ENCODE measurements around the gene PLSCR3.

PLSCR3 gene

GRCh38 chr17:7352503-7352889 is 41.8 kb downstream of the PLSCR3 start:
- H3K27ac ChIP-seq = peak overlapping the region; percentile 80
- peaks cover 6% of the 10 kb centered on the region; the same call in 1 of the 2 replicates for H4K20me1 ChIP-seq
- H3K36me3 ChIP-seq = peaks cover 10% of the 10 kb centered on the region
- no peaks in the 10 kb centered on the region for H3K9me3 ChIP-seq
- peak overlapping the region; percentile 91 for H3K4me3 ChIP-seq
- H3K4me1 ChIP-seq = peaks cover 53% of the 10 kb centered on the region
- no peaks in the 10 kb centered on the region for H3K27me3 ChIP-seq
- no peak for TF ChIP-seq Cebpa-rat (IDR thresholded peaks at IDR 0.05)
- peak overlapping the region; percentile 99 for H3K4me2 ChIP-seq
- peak overlapping the region; percentile 81 for H3K9ac ChIP-seq

GRCh38 chr17:7351665-7352502 is 42.4 kb downstream of the PLSCR3 start, which contains the start of gene KCTD11:
KCTD11 (plus strand) TSS chr17:7352162.
- Histone ChIP-seq H3K4me2 (peak within 1 kb of the TSS; percentile 99), H3K4me3 (peak within 1 kb of the TSS; percentile 91), H4K20me1 (peaks cover 6% of the 10 kb centered on the region; the same call in 1 of the 2 replicates), H3K9me3 (no peaks in the 10 kb centered on the region), H3K36me3 (peaks cover 16% of the 10 kb centered on the region), H3K27me3 (no peaks in the 10 kb centered on the region), H3K4me1 (peaks cover 53% of the 10 kb centered on the region), H3K9ac (peak within 1 kb of the TSS; percentile 81), H3K27ac (peak within 1 kb of the TSS; percentile 80)
- no peak for TF ChIP-seq Cebpa-rat (IDR thresholded peaks at IDR 0.05)

GRCh38 chr17:7348478-7349242 is 45.7 kb downstream of the PLSCR3 start:
- TF ChIP-seq Cebpa-rat (IDR thresholded peaks at IDR 0.05) = no peak
- Histone ChIP-seq H3K4me2 (no peak overlapping the region), H3K27me3 (no peaks in the 10 kb centered on the region), H4K20me1 (0 out of 2 replicates have a peak, but pooled peaks cover 6% of the 10 kb centered on the region), H3K4me1 (peaks cover 35% of the 10 kb centered on the region), H3K9ac (no peak overlapping the region), H3K4me3 (no peak overlapping the region), H3K36me3 (peaks cover 33% of the 10 kb centered on the region), H3K27ac (no peak overlapping the region), H3K9me3 (no peaks in the 10 kb centered on the region)

GRCh38 chr17:7347630-7348477 is 46.5 kb downstream of the PLSCR3 start:
- peaks cover 41% of the 10 kb centered on the region for H3K36me3 ChIP-seq
- peaks cover 27% of the 10 kb centered on the region for H3K4me1 ChIP-seq
- H3K27ac ChIP-seq = no peak overlapping the region
- H3K9me3 ChIP-seq = no peaks in the 10 kb centered on the region
- H3K4me2 ChIP-seq = no peak overlapping the region
- no peak for TF ChIP-seq Cebpa-rat (IDR thresholded peaks at IDR 0.05)
- no peak overlapping the region for H3K9ac ChIP-seq
- H4K20me1 ChIP-seq = 0 out of 2 replicates have a peak, but pooled peaks cover 6% of the 10 kb centered on the region
- H3K4me3 ChIP-seq = no peak overlapping the region
- H3K27me3 ChIP-seq = no peaks in the 10 kb centered on the region

- no peak for TF ChIP-seq Cebpa-rat (IDR thresholded peaks at IDR 0.05)
- peaks cover 20% of the 10 kb centered on the region for H3K4me1 ChIP-seq
- 0 out of 2 replicates have a peak, but pooled peaks cover 6% of the 10 kb centered on the region for H4K20me1 ChIP-seq
- H3K4me3 ChIP-seq = no peak overlapping the region
- H3K36me3 ChIP-seq = peaks cover 50% of the 10 kb centered on the region
- no peak overlapping the region for H3K9ac ChIP-seq
- H3K27ac ChIP-seq = no peak overlapping the region
- no peak overlapping the region for H3K4me2 ChIP-seq
- no peaks in the 10 kb centered on the region for H3K9me3 ChIP-seq
- H3K27me3 ChIP-seq = no peaks in the 10 kb centered on the region
Observed at GRCh38 chr17:7346761-7347614, 47.3 kb downstream of the PLSCR3 start.

GRCh38 chr17:7343250-7343649 is 51.1 kb downstream of the PLSCR3 start:
- Histone ChIP-seq H3K36me3 (peaks cover 73% of the 10 kb centered on the region), H3K9ac (no peak overlapping the region), H3K27me3 (no peaks in the 10 kb centered on the region), H3K4me1 (peaks cover 18% of the 10 kb centered on the region), H3K27ac (no peak overlapping the region), H3K4me3 (no peak overlapping the region), H3K4me2 (no peak overlapping the region), H3K9me3 (no peaks in the 10 kb centered on the region), H4K20me1 (no peaks in the 10 kb centered on the region)
- TF ChIP-seq Cebpa-rat (IDR thresholded peaks at IDR 0.05) = no peak

GRCh38 chr17:7341842-7342241 is 52.5 kb downstream of the PLSCR3 start:
- no peak overlapping the region for H3K27ac ChIP-seq
- no peak overlapping the region for H3K4me2 ChIP-seq
- H3K9ac ChIP-seq = no peak overlapping the region
- no peak for TF ChIP-seq Cebpa-rat (IDR thresholded peaks at IDR 0.05)
- H3K36me3 ChIP-seq = peaks cover 59% of the 10 kb centered on the region
- no peaks in the 10 kb centered on the region for H4K20me1 ChIP-seq
- no peak overlapping the region for H3K4me3 ChIP-seq
- H3K9me3 ChIP-seq = no peaks in the 10 kb centered on the region
- peaks cover 32% of the 10 kb centered on the region for H3K4me1 ChIP-seq
- H3K27me3 ChIP-seq = no peaks in the 10 kb centered on the region

- no peak for TF ChIP-seq Cebpa-rat (IDR thresholded peaks at IDR 0.05)
- Histone ChIP-seq H4K20me1 (no peaks in the 10 kb centered on the region), H3K9ac (no peak overlapping the region; the same call in 1 of the 2 replicates), H3K36me3 (peaks cover 50% of the 10 kb centered on the region), H3K4me2 (no peak overlapping the region), H3K9me3 (no peaks in the 10 kb centered on the region), H3K4me3 (no peak overlapping the region), H3K27me3 (no peaks in the 10 kb centered on the region), H3K27ac (no peak overlapping the region), H3K4me1 (peaks cover 49% of the 10 kb centered on the region)
Observed at GRCh38 chr17:7340179-7340578, 54.1 kb downstream of the PLSCR3 start.

All from BLaER1 (cell line).